Activated gamma-delta T cell (primary cell): ENCODE results near the gene ZNF710.

Experiments used
- DNase-seq: peaks from one replicate; lab custom pipeline; 2025; lab: John Stamatoyannopoulos, UW

The ZNF710 gene

GRCh38 chr15:90039996-90040395, 38.9 kb downstream of the ZNF710 start:
- DNase-seq = no peak

DNA sequence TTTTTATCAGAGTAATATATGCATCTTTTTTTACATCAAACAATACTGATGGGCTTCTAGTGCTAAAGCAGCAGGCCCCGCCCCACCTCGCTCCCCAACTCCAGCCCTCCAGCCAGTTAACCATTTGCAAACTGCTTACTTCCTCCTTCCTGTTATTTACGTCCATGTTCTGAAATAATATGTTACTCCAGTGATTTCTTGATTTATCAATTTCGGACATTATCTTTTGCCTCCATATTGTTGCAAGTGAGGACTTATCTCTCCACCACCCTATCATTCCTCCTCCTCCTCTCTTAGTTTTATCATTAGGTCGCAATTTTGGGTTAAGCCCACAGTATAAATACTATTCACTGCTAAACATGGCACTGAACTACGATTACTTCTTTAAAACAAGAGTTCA, 39.5 kb downstream of the ZNF710 start:
- no peak for DNase-seq

- no peak for DNase-seq
These were observed 41.2 kb downstream of the ZNF710 start for GRCh38 chr15:90042356-90042755.

GRCh38 chr15:90042766-90043529, 41.8 kb downstream of the ZNF710 start:
- DNase-seq = no peak

DNA sequence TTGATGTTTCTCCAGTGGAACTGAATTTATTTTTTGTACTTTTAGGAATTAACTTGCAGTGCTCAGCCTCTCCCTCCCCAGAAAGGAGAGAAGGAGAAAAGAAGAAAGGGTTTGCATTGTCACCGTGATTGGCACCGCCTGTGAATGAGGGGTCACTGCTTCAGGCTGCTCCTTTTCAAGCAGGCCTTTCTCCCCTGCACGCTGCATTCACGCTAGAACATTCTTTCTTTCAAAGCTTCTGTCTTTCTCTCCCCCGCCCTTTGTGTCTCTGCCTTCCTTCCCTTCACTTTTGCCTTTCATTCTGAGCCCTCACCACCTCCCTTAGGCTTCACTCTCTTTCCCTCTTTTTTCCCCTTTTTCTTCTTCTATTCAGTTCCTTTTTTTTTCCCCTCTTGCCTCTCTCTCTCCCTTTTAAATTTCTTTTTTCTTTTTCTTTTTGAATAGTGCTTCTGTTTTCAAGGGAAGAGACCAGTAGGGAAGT, 42.4 kb downstream of the ZNF710 start:
- no peak for DNase-seq

- DNase-seq = no peak
These were observed 43.1 kb downstream of the ZNF710 start for GRCh38 chr15:90044191-90044590.

GRCh38 chr15:90044916-90045371, 43.8 kb downstream of the ZNF710 start:
- no peak for DNase-seq

GRCh38 chr15:90046289-90046688, 45.2 kb downstream of the ZNF710 start:
- DNase-seq = no peak

- no peak for DNase-seq
These were observed 45.8 kb downstream of the ZNF710 start for GRCh38 chr15:90046911-90047392.

DNA sequence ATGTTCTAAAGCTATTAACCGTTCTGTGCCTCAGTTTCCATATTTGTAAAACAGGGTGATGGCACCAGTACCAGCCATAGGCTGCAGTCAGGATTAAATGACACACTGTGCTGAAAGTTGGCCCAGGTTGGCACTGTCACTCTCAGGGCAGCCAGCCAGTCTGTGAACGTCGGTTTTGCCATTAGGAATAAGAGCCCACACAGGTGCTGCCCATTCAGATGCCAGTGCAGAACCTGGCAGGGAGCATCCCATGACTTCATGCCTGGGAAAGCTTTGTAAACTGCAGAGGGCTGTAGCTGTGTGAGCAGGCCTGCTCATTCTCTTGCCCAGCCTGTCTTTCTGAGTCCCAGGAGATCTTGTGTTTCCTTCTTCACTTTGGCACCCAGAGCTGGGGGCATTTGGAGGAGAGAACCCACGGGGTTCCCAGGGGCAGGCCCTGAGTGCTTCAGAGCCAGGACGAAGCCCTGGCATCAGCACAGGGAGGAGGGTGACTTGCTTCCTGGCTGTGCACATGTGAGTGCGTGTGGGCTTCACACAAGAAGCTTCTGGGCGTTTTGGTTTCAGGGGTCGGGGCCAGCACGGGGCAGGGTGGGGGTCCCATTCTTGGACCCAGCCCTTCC, 46.9 kb downstream of the ZNF710 start:
- DNase-seq = no peak

- no peak for DNase-seq
These were observed 47.9 kb downstream of the ZNF710 start for GRCh38 chr15:90049030-90049429.

DNA sequence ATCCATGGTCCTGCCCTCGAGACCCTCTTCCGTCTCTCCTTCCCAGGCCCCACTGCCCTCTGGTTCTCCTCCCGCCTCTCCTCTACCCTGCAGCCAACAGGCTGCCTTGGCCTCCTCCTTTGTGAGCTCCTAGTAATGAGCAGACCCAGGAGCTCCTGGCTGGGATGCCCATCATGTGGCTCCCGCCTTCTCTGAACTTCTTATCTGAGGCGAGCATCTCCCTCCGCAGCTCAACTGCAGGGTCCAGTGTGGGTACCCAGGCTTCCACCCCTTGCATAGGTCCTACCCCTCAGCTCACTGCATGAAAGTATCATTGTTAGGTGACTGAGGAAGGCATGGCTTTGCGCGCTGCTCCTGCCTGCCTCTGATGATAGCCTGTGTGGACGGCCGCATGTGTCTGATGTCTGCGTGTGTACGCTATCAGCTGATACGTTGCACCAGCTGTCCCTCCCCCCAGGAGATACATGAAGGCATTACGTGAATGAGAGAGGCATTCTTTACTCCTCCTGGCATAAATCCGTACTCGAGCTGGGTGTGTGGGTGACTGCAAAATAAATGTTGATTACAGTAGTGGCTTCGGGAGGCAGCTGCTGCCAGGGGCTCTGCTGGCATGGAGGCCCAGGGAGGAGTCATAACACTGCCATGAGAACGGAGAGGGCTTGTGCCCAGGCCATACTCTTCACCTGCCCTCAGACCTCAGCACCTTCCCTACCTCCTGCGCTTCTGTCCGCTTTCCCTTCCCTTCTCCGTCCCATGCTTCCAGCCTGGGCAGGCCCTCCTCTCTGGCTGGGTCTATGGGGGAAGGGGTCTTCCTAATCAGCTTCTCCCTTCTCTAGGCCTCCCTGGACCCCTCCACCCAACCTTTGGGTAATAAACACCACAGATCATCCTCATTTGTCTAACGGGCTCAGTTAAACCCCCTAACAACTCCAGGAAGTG, 48.8 kb downstream of the ZNF710 start:
- no peak for DNase-seq

DNA sequence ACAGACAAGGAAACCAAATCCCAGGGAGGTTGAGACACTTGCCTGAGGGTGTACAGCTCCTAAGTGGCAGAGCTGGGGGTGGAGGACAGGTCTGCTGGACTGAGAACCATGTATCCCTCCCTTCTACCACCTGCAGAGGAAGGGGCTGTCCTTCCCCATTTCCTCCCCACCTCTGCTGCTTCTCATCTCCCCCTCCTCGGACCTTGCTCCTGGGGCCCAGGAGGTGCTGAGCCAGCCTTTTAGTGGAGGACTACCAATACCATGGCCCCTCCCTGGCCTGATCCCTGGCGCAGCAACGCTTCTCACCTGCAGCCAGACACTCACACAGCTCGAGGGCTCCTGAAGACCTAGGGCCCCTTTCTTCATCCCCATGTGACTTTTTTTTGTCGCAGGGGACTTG, 50.8 kb downstream of the ZNF710 start:
- no peak for DNase-seq

- DNase-seq = no peak
These were observed 52.8 kb downstream of the ZNF710 start for GRCh38 chr15:90053685-90054466.

- DNase-seq = no peak
These were observed 53.5 kb downstream of the ZNF710 start for GRCh38 chr15:90054618-90055097.

DNA sequence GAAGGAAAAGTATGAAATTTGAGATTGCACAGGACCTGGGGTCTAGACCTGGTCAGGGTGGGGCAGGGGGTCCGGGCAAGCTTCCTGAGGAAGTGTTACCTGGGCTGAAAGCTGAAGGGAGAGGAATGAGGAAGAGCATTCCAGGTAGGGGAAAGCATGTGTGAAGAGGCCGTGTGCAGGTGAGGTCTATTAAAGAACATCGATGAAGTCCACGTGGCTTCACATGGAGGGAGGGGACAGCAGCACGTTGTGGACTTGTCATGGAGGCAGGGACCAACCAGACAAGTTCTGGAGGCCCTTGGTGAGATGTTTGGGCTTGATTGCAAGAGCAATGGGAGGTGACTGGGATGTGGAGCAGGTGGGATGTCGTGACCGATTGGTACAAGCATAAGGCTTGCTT, 54.1 kb downstream of the ZNF710 start:
- DNase-seq = no peak

DNA sequence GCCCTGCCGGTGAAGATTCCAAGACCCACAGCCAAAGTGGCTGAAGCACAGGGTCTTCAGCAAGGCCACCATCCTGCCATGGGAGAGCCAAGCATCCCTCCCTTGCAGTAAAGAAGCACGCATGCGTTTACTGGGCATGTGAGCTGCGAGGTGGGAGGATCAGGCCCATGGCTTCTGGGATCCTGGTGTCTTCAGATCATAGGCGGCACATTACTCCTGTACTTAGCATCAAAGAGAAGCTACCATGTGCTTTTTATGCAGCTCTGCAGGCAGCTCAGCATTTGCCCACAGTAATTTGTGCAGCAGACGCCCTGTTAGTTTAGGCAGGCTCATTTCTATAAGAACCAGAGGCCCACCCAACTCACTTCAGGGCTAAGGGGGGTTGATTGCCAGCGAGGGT, 55.4 kb downstream of the ZNF710 start:
- no peak for DNase-seq

DNA sequence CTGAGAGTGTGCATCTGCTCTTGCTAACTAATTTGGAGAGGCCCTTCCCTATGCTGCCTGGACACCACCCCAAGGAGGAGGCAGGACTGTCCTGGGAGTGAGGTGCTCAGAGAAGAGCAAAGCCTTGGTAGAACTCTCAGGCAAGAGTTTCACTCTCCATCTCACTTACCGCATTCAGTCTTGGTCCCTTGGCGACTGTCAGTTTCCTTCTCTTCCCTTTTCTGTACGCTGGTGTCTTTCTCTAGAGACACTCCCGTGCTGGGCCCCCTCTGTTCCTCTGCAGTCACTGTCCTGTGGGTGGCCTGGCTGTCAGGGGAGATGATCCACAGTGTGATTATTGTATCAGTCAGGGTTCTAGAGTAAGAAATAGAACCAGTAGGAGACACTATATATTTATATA, 57.2 kb downstream of the ZNF710 start:
- DNase-seq = no peak

DNA sequence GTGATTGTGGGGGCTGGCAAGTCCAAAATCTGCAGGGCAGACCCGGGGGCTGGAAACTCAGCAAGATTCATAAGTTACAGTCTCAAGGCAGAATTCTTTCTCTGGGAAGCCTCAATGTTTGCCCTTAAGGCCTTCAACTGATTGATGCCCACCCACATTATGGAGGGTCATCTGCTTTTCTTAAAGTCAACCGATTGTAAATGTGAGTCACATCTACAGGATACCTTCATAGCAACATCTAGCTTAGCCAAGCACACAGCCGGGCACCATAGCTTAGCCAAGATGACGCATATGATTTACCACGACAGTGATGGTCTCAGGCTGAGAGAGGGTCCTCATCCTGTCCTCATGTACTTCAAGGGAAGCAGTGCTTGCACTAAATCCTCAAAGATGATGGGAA, 57.7 kb downstream of the ZNF710 start:
- DNase-seq = no peak

DNA sequence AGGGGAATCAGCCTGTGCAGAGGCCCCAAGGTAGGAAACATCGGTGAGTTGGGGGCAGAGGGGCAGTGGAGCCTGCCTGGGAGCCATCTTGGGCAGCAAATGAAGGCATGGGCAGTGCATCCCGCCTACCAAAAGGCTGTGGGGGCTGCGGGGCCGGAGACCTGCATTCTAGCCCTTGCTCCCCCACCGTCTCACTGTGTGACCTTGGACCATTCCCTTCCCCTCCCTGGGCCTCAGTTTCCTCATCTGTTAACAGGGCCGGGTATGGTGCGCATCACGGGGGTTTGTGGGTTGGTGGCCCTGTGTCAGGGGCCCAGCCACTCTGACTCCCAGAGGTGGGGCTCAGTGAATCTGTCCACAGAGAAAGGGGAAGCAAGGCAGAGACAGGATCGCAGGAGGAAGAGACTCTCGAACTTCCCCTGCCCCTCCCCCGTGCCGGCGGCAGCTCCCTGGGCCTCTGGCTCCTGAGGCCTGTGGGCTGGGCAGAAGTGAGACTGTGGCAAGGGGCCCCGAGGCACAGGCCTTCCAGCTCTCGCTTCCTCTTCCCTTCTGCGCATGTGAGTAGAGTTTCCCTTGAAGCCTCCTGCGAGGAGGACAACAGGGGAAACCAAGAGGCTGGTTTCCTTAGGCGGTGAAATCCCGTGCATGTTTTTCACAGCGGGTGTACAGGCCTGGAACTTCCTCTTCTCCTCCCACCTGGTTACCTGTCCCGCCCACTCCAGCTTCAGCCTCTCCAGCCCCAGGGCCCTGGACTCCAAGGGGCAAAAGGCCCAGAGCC, 58.3 kb downstream of the ZNF710 start:
- peak; percentile 20 for DNase-seq
